Chondrocyte (in vitro differentiated cells): ENCODE data around the gene PIK3R1. TPM values are rescaled to one million over a fixed set of nuclear protein-coding genes. Genes with fewer than 3 reads are reported as not detected.
A peak's percentile ranks its signal among the peaks of the same experiment; 100 is the strongest.

Experiments
- DNase-seq: peaks from one replicate; pipeline ENCODE4 v3.0.0; 2021; ENCODE audit warnings: mixed read lengths, low spot score
- H3K27ac Mint-ChIP-seq: one replicate; pipeline ENCODE4 v1.8.0; 2021; ENCODE audit warnings: mild to moderate bottlenecking, moderate library complexity, mixed read lengths; ENCODE audit not compliant: unreplicated experiment
- H3K27me3 Mint-ChIP-seq: 2 replicates; pipeline ENCODE4 v1.8.0; 2021; ENCODE audit warnings: low read depth, mixed read lengths
- H3K36me3 Mint-ChIP-seq: 2 replicates; pipeline ENCODE4 v1.8.0; 2021; ENCODE audit warnings: low read depth, mixed read lengths
- H3K4me1 Mint-ChIP-seq: 2 replicates; pipeline ENCODE4 v1.8.0; 2021; ENCODE audit warnings: low read depth, mild to moderate bottlenecking, mixed read lengths
- H3K4me3 Mint-ChIP-seq: one replicate; pipeline ENCODE4 v1.8.0; 2021; ENCODE audit warnings: mild to moderate bottlenecking, moderate library complexity, mixed read lengths; ENCODE audit not compliant: unreplicated experiment
- H3K9me3 Mint-ChIP-seq: 2 replicates; pipeline ENCODE4 v1.8.0; 2021; ENCODE audit warnings: low read depth, mixed read lengths
- CTCF ChIP-seq: fragments of 200-600 bp; sonication (generic); IDR thresholded peaks from 2 replicates; pipeline ENCODE4 v1.5.0; 2021; ENCODE audit warnings: antibody characterized with exemption, mild to moderate bottlenecking, moderate library complexity
- total RNA-seq: library from RNA; stranded (reverse); gene quantifications from 3 replicates; pipeline ENCODE4 v1.2.1, GENCODE V29; 2021

Gene PIK3R1
- total RNA-seq, 1 donor from 2014 or later, result 60.7 TPM

GRCh38 chr5:68332556-68332955, 117.0 kb downstream of the PIK3R1 start:
- no peak for DNase-seq
- no peak for TF ChIP-seq CTCF
- Mint-ChIP-seq H3K9me3 (no peaks in the 10 kb centered on the region), H3K4me3 (no peak overlapping the region), H3K36me3 (no peaks in the 10 kb centered on the region), H3K27ac (no peak overlapping the region), H3K4me1 (peaks cover 27% of the 10 kb centered on the region), H3K27me3 (no peaks in the 10 kb centered on the region)

DNA sequence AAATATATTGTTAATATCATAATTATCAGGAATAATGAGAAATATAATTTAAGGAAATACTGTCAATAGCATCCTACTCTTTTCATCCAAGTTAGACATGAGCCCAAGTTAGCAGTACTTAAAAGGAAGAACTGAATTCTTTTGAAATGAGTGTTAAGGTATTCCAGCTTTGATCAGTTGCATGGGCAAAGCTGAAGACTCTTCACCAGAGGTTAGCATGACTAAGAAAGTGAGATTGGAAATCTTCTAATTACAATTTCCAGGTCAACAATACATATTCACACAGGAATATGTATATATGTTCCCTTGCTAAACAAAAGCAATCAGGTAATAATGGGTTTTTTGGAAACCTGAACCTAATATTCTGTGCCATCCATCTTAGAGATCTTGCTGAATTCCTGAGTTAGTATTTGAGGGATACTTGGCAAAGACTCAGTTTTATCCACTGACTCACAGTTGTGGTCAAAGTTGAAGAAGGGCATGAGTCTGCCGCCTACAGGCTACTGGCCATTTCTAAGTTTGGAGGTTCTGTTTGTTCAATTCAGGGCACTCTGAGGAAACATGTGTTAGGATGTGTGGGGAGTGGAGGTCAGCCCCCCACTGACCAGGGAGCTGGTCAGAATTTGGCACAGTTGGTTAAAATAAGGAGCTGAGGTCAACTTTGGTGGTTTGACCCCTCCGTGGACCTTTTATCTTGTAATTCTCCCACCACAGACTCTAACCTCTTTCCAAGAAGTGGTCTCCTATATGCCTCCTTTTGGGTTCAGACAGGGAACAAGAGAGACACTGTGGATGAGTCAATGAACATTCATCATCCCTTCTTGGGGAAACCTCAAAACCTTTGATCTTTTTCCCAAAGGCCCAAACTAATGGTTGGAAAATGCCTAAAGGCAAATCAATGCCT, 118.3 kb downstream of the PIK3R1 start:
- Mint-ChIP-seq H3K4me1 (peaks cover 25% of the 10 kb centered on the region), H3K27ac (no peak overlapping the region), H3K27me3 (no peaks in the 10 kb centered on the region), H3K4me3 (no peak overlapping the region), H3K36me3 (no peaks in the 10 kb centered on the region), H3K9me3 (no peaks in the 10 kb centered on the region)
- DNase-seq, result no peak
- TF ChIP-seq CTCF, result peak; percentile 53

DNA sequence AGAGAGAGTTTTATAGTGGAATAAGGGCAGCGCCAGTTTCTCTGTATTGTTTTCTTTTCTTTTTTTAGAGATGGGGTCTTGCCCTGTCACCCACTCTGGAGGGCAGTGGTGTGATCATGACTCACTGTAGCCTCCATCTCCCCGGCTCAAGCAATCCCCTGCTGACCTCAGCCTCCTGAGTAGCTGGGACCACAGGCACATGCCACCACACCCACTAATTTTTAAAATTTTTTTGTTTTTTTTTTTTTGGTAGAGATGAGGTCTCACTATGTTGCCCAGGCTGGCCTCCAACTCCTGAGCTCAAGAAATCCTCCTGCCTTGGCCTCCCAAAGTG, 119.0 kb downstream of the PIK3R1 start:
- H3K9me3 Mint-ChIP-seq, result no peaks in the 10 kb centered on the region
- no peaks in the 10 kb centered on the region for H3K27me3 Mint-ChIP-seq
- no peak overlapping the region for H3K4me3 Mint-ChIP-seq
- no peaks in the 10 kb centered on the region for H3K36me3 Mint-ChIP-seq
- peaks cover 21% of the 10 kb centered on the region for H3K4me1 Mint-ChIP-seq
- no peak for DNase-seq
- peak overlapping the region; percentile 13 for H3K27ac Mint-ChIP-seq
- TF ChIP-seq CTCF, result no peak

GRCh38 chr5:68335075-68335474, 119.5 kb downstream of the PIK3R1 start:
- no peak for TF ChIP-seq CTCF
- Mint-ChIP-seq H3K27me3 (no peaks in the 10 kb centered on the region), H3K9me3 (no peaks in the 10 kb centered on the region), H3K4me3 (no peak overlapping the region), H3K36me3 (no peaks in the 10 kb centered on the region), H3K4me1 (peaks cover 20% of the 10 kb centered on the region), H3K27ac (no peak overlapping the region)
- no peak for DNase-seq

DNA sequence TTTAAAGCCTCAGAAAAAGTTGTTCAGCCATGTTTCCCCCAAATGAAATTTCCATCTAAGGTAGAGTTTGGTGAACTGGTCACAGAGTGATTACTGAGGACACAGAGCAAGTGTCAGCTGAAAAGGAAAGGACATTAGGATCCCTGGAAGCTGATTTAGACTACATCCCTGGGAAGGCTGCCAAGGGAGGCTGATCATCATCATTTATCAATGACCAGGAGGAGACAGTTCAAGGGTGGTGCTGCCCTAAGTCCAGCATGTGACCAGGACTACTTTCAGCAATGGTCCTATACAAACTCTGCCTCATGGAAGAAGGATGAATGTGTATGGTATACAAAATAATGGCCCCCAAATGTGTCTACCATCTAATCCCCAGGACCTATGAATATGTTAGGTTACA, 120.6 kb downstream of the PIK3R1 start:
- no peak overlapping the region for H3K4me3 Mint-ChIP-seq
- TF ChIP-seq CTCF, result no peak
- H3K27me3 Mint-ChIP-seq, result no peaks in the 10 kb centered on the region
- no peak overlapping the region for H3K27ac Mint-ChIP-seq
- no peaks in the 10 kb centered on the region for H3K9me3 Mint-ChIP-seq
- peaks cover 16% of the 10 kb centered on the region for H3K4me1 Mint-ChIP-seq
- no peak for DNase-seq
- no peaks in the 10 kb centered on the region for H3K36me3 Mint-ChIP-seq
